HG02642 (cell line): ENCODE results near the gene SAMD8.
"Not testable (repeated sequence)": the region's sequence is repeated elsewhere in the genome, so short reads cannot be mapped to it uniquely, and the experiment has no call there.

Source experiments
- ATAC-seq: cut with Tn5 transposase; IDR thresholded peaks from one replicate; pipeline ENCODE4 v1.9.1; 2021; ENCODE audit warnings: mild to moderate bottlenecking; ENCODE audit not compliant: unreplicated experiment, poor library complexity

Gene SAMD8

GRCh38 chr10:75189266-75190096, 78.0 kb downstream of the SAMD8 start:
- no peak for ATAC-seq

DNA sequence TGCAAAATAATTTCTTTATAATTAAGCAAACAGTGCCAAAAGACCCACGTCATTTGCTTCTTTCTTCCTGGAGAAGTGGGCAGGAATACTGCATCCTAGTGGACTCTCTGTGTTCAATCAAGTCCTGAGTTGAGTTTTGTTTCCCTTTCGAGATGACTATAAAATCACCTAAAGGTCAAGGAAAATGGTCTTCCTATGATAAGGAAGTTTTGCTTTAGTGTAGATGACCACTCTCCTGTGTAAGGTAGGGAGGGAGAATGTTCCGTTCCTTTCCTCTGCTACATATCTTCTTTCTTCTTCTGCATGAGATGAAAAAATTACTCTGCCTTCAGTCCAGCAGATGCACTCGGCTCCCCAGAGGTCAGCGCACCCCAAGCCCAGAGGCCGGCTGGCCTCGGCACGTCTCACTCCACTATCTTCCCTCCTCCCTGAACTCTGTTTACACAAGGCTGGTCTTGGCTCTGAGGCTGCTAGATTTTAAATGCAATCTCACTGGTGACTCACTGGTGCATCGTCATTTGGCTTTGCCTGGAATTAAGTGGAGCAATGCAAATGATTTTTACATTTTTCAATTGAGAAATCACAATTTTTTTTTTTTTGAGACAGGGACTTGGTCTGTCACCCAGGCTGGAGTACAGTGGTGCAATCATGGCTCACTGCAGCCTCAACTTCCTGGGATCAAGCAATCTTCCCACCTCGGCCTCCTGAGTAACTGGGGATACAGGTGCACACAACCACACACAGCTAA, 80.5 kb downstream of the SAMD8 start:
- ATAC-seq = no peak

GRCh38 chr10:75194625-75195024, 83.2 kb downstream of the SAMD8 start:
- ATAC-seq = not testable (repeated sequence)

DNA sequence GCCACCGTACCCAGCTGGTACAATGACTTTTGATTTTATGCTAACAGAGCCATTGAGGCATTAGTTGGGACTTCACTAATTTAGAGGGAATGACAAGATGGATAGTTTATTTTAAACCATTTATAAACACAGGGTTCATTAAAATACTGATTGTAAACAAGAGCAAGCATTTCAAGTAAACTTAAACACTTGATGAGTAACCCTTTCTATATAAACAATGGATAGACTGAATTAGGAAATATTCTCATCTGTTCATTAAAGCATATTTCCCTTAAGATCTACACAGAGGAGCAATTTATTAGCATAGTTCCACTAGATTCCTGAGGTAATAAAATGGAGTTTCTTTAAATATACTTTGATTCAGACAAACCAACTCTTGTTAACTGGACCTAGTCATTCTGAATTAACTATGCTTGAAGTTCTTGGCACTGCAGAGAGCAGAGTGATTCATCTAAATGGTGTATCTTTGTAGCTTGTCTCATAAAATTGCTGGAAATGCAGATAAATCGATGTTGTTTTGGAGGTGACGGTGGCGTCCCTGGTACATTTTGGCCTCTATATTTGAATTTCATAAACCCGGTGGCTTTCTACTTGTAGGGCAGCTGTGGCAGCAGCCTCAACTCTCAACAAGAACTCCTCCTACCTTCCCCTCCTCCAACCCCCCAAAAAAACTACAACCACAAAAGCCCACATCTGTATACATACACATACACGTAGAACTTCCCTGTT, 83.7 kb downstream of the SAMD8 start:
- ATAC-seq = no peak

- no peak for ATAC-seq
These were observed 85.6 kb downstream of the SAMD8 start for GRCh38 chr10:75197066-75197465.

GRCh38 chr10:75197906-75198305, 86.5 kb downstream of the SAMD8 start:
- ATAC-seq = no peak

DNA sequence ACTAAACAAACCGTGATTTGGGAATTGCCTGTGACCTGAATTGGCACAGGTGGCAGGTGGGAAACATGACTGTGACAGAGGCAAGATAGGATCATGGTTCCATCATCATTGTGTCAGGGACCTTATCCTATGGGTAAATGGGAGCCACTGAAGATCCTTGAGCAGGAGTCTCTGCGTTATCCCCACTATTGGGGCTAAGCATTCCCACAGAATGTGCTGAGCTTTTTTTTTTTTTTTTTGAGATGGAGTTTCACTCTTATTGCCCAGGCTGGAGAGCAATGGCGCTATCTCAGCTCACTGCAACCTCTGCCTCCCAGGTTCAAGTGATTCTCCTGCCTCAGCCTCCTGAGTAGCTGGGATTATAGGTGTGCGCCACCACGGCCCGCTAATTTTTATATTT, 88.5 kb downstream of the SAMD8 start:
- not testable (repeated sequence) for ATAC-seq

GRCh38 chr10:75201793-75202307, 90.4 kb downstream of the SAMD8 start:
- ATAC-seq = no peak

DNA sequence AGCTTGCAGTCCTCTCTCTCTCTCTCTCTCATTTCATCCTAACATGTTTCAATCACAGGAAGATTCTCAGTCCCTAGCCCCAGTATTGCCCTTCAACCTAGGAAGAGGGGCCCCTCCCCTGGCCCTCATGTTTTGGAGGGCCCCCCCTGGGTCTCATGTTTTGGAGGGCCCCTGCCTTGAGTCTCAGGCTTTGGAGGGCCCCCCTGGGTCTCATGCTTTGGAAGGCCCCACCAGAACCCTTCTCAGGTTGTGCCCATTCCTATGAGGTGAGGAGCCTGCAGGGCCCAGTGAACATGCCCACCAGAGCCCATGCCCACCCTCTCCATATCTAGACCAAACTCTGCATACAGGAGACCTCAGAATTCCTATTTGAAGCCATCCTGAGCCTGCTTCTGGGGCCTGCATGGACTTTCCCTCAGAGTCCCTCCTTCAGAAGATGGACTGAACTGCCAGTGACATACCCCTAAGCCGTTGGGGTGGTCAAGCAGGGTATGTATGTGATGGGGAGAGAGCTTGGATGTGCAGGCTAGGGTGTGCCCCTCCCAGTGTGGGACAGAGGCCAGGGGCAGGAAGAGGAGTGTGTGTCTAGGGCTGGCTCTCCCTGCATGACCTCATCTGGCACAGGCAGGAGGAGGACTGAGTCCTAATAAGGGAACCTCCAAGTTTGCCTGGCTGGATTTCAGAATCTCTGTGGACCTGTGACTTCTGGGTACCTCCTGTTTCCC, 91.0 kb downstream of the SAMD8 start:
- ATAC-seq = no peak

GRCh38 chr10:75203046-75203620, 91.7 kb downstream of the SAMD8 start:
- ATAC-seq = not testable (repeated sequence)

- no peak for ATAC-seq
These were observed 92.3 kb downstream of the SAMD8 start for GRCh38 chr10:75203724-75204123.

- ATAC-seq = no peak
These were observed 94.5 kb downstream of the SAMD8 start for GRCh38 chr10:75205908-75206307.

GRCh38 chr10:75206638-75207037, 95.2 kb downstream of the SAMD8 start:
- ATAC-seq = not testable (repeated sequence)

DNA sequence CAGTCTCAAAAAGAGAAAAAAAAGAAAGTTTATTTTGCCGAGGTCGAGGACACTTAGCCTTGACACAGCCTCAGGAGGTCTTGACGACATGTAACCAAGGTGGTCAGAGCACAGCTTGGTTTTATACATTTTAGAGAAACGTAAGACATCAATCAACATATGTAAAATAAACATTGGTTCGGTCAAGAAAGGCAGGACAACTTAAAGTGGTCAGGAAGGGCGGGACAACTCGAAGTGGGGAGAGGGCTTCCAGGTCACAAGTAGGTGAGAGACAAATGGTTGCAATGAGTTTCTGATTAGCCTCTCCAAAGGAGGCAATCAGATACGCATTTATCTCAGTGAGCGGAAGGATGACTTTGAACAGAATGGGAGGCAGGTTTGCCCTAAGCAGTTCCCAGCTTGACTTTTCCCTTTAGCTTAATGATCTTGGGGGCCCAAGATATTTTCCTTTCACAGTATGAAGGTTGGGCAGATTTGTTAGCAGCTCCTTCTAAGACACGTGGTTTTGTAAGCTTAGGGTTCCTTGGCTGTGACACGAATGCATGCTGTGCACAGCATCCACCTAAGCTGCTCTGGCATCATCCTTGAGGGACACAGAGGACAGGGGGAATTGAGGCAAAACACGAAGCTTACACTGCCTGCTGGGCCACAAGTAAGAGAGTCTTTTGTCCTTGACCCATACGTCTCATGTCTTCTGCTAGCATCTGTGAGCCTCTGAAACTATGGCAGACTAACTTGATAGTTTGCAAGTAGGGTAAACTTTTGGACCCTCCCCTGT, 95.8 kb downstream of the SAMD8 start:
- ATAC-seq = no peak

- no peak for ATAC-seq
These were observed 96.3 kb downstream of the SAMD8 start for GRCh38 chr10:75207857-75208144.

- ATAC-seq = no peak
These were observed 96.7 kb downstream of the SAMD8 start for GRCh38 chr10:75208181-75208580.

DNA sequence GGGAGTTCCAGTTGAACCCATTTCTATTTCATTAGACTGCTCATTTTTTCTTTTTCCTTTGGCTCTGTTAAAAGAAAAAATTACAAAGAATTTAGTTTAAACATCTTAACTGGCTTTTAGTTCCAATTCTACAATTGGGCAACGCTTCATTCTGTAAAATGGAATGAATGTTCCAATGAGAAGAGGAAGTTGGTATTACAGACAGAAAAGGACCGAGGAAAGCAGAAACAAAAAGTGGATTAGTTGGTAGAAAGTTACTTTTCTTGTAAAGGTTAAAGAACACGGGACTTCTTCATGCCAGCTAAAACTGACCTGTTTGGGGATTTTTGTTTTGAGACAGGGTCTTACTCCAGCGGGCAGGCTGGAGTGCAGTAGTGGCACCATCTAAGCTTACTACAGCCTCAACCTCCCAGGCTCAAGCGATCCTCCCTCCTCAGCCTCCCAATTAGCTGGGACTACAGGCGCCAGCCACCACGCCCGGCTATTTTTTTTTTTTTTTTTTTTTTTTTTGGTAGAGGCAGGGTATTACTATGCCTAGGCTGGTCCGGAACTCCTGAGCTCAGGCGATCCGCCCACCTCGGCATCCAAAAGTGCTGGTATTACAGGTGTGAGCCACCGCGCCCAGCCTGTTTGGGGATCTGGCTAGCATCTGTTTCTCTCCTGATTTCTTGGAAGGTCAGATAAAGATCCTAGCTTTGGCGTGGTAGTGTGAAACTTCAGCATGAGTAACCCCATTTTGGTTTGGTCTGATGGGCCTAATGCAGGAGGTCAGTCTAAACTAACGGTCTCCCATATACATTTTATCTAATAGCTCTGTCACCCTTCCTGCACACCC, 97.8 kb downstream of the SAMD8 start:
- ATAC-seq = no peak

DNA sequence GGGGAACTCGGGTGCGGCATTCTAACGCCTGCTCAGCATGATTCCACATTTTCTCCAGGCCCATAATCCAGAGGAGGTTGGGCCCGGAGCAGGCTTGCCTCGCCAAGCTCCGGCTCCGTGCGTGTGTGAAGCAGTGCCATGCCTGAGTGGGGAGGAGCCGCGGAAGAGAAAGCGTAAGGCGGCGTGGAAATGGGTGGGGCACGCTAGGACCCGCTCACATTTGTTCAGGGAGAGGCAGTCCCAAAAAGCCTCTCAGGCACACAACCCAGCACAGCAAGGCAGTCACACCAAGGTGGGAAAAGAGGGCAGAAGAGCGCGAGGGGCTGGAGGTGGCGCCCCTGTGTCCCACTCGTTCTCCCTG, 98.4 kb downstream of the SAMD8 start:
- ATAC-seq = peak; percentile 66
